Smooth muscle cell (in vitro differentiated cells): ENCODE results near the gene UMAD1. TPM values are rescaled to one million over a fixed set of nuclear protein-coding genes. Genes with fewer than 3 reads are reported as not detected.

Source experiments
- DNase-seq: peaks from one replicate; lab custom pipeline; 2025; ENCODE audit not compliant: unreplicated experiment; lab: John Stamatoyannopoulos, UW
- H2AFZ ChIP-seq: fragments of 200-600 bp; sonication (generic); 2 replicates; pipeline ENCODE4 v1.6.0; 2016; ENCODE audit warnings: antibody characterized with exemption, low read depth, mild to moderate bottlenecking
- H3F3A ChIP-seq: fragments of 200-600 bp; sonication (generic); 2 replicates; pipeline ENCODE4 v1.6.0; 2017; ENCODE audit warnings: antibody characterized with exemption, low read depth
- H3K27ac ChIP-seq: fragments of 200-600 bp; sonication (generic); 2 replicates; pipeline ENCODE4 v1.5.1; 2016; ENCODE audit warnings: low read depth, mild to moderate bottlenecking
- H3K27me3 ChIP-seq: fragments of 200-600 bp; sonication (generic); 2 replicates; pipeline ENCODE4 v1.6.1; 2016; ENCODE audit warnings: low read depth, mild to moderate bottlenecking
- H3K36me3 ChIP-seq: fragments of 200-600 bp; sonication (generic); 2 replicates; pipeline ENCODE4 v1.5.1; 2016; ENCODE audit warnings: low read depth
- H3K4me1 ChIP-seq: fragments of 200-600 bp; sonication (generic); 2 replicates; pipeline ENCODE4 v1.5.1; 2016; ENCODE audit warnings: low read depth
- H3K4me2 ChIP-seq: fragments of 200-600 bp; sonication (generic); 2 replicates; pipeline ENCODE4 v1.6.0; 2016; ENCODE audit warnings: mild to moderate bottlenecking
- H3K4me3 ChIP-seq: fragments of 200-600 bp; sonication (generic); 2 replicates; pipeline ENCODE4 v1.5.1; 2016; ENCODE audit warnings: mild to moderate bottlenecking
- H3K79me2 ChIP-seq: fragments of 200-600 bp; sonication (generic); 2 replicates; pipeline ENCODE4 v1.6.0; 2016; ENCODE audit warnings: low read depth, mild to moderate bottlenecking
- H3K9ac ChIP-seq: fragments of 200-600 bp; sonication (generic); 2 replicates; pipeline ENCODE4 v1.6.0; 2016; ENCODE audit warnings: low read depth
- H3K9me3 ChIP-seq: fragments of 200-600 bp; sonication (generic); replicated peaks from 2 replicates; pipeline ENCODE4 v1.5.1; 2016; ENCODE audit warnings: low read depth
- H4K20me1 ChIP-seq: fragments of 200-600 bp; sonication (generic); 2 replicates; pipeline ENCODE4 v1.6.0; 2016; ENCODE audit warnings: low read depth
- WGBS: methylation state at CpG from one replicate; pipeline ENCODE4 v1.1.7; 2016; ENCODE audit warnings: low lambda C conversion rate; 5-methylcytosine and 5-hydroxymethylcytosine counted together
- polyA plus RNA-seq: library from polyadenylated mRNA; unstranded; fragments of >200 nt; fragmentation: Nextera tagmentation; extraction: Ambion mirVana; gene quantifications from 2 replicates; pipeline ENCODE4 v1.2.1, GENCODE V29; 2016
- total RNA-seq: library from RNA; depleted of rRNA; stranded (reverse); fragments of >200 nt; gene quantifications from 2 replicates; pipeline ENCODE4 v1.2.3, GENCODE V29; 2014
- TF ChIP-seq, protein P1 (sequence below): fragments of 200-600 bp; sonication (generic); IDR thresholded peaks from 2 replicates; pipeline ENCODE4 v1.5.1; 2017; ENCODE audit warnings: borderline replicate concordance, mild to moderate bottlenecking, antibody characterized with exemption; ENCODE audit not compliant: insufficient read depth, poor library complexity, severe bottlenecking

The UMAD1 gene
- total and polyA plus RNA-seq, 2 experiments from 2014 or later = 13.7 to 24.3 TPM

DNA sequence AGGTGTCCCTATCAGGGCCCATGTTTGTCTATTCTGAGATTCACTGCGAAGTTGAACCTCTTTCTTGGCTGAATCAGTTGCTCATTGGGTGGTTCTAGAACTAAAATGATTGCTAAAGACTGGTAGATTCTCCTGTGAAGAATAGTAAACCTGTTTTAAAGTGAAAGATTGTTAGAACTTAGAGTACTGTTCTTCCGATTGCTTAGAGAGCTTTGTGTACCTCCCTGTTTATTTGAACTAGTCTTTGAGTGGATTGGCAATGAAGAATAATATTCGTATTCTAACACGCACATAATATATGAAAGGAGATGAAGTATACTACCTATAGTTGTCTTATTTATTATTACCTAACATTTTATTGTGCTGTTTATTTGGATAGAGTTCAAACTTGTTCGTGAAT, 202.7 kb downstream of the UMAD1 start:
- Histone ChIP-seq H3K79me2 (no peaks in the 10 kb centered on the region), H3K4me1 (no peaks in the 10 kb centered on the region), H2AFZ (no peak overlapping the region), H3K27ac (no peak overlapping the region), H3K27me3 (no peaks in the 10 kb centered on the region), H3K36me3 (no peaks in the 10 kb centered on the region), H3K9me3 (no peaks in the 10 kb centered on the region), H3K4me3 (no peak overlapping the region), H3F3A (no peaks in the 10 kb centered on the region), H4K20me1 (no peaks in the 10 kb centered on the region), H3K9ac (no peak overlapping the region), H3K4me2 (no peak overlapping the region)
- 91% methylated on average over 5 of the region's 5 CpGs for WGBS
- no peak for DNase-seq
- TF ChIP-seq, protein P1, sequence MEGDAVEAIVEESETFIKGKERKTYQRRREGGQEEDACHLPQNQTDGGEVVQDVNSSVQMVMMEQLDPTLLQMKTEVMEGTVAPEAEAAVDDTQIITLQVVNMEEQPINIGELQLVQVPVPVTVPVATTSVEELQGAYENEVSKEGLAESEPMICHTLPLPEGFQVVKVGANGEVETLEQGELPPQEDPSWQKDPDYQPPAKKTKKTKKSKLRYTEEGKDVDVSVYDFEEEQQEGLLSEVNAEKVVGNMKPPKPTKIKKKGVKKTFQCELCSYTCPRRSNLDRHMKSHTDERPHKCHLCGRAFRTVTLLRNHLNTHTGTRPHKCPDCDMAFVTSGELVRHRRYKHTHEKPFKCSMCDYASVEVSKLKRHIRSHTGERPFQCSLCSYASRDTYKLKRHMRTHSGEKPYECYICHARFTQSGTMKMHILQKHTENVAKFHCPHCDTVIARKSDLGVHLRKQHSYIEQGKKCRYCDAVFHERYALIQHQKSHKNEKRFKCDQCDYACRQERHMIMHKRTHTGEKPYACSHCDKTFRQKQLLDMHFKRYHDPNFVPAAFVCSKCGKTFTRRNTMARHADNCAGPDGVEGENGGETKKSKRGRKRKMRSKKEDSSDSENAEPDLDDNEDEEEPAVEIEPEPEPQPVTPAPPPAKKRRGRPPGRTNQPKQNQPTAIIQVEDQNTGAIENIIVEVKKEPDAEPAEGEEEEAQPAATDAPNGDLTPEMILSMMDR = no peak

DNA sequence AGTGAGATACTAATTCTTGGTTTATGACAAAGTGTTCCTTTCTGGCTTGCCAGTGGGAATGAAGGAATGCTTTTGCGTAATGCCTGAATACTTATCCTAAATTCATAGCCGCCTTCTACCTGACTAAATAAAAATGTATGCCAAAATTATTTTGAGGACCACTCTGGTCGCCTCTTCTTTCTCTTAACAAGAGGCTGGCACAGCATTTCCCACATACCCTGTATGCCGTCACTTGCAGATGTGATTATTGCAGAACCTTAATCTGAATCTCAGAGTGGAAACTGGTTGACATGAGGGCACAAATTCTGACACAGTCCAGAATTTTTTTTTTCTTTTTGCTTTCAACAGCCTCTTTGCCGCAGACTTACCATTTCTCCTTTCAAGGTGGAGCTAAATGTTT, 203.4 kb downstream of the UMAD1 start:
- no peak for DNase-seq
- H3K36me3 ChIP-seq = no peaks in the 10 kb centered on the region
- no peaks in the 10 kb centered on the region for H3K4me1 ChIP-seq
- H3K27me3 ChIP-seq = no peaks in the 10 kb centered on the region
- H4K20me1 ChIP-seq = no peaks in the 10 kb centered on the region
- H3K9ac ChIP-seq = no peak overlapping the region
- peak overlapping the region; percentile 17 for H3K4me2 ChIP-seq
- H3K9me3 ChIP-seq = no peaks in the 10 kb centered on the region
- 74% methylated on average over 5 of the region's 5 CpGs for WGBS
- H3F3A ChIP-seq = no peaks in the 10 kb centered on the region
- TF ChIP-seq, protein P1 = no peak
- no peak overlapping the region for H2AFZ ChIP-seq
- H3K27ac ChIP-seq = no peak overlapping the region
- H3K4me3 ChIP-seq = no peak overlapping the region
- H3K79me2 ChIP-seq = no peaks in the 10 kb centered on the region

GRCh38 chr7:7848246-7848645, 207.7 kb downstream of the UMAD1 start:
- WGBS = 91% methylated on average over 2 of the region's 2 CpGs
- Histone ChIP-seq H3K4me2 (no peak overlapping the region), H3K9me3 (no peaks in the 10 kb centered on the region), H4K20me1 (no peaks in the 10 kb centered on the region), H3K4me1 (no peaks in the 10 kb centered on the region), H3K27ac (no peak overlapping the region), H2AFZ (no peak overlapping the region), H3K27me3 (no peaks in the 10 kb centered on the region), H3F3A (no peaks in the 10 kb centered on the region), H3K9ac (no peak overlapping the region), H3K36me3 (no peaks in the 10 kb centered on the region), H3K4me3 (no peak overlapping the region), H3K79me2 (no peaks in the 10 kb centered on the region)
- TF ChIP-seq, protein P1 = no peak
- DNase-seq = no peak

- WGBS = 82% methylated on average over 3 of the region's 3 CpGs
- Histone ChIP-seq H3K27ac (no peak overlapping the region), H4K20me1 (no peaks in the 10 kb centered on the region), H3K9me3 (no peaks in the 10 kb centered on the region), H2AFZ (no peak overlapping the region), H3K9ac (no peak overlapping the region), H3K79me2 (no peaks in the 10 kb centered on the region), H3K27me3 (no peaks in the 10 kb centered on the region), H3F3A (no peaks in the 10 kb centered on the region), H3K4me3 (no peak overlapping the region), H3K4me2 (no peak overlapping the region), H3K36me3 (no peaks in the 10 kb centered on the region), H3K4me1 (no peaks in the 10 kb centered on the region)
- TF ChIP-seq, protein P1 = no peak
- no peak for DNase-seq
These were observed 208.3 kb downstream of the UMAD1 start for GRCh38 chr7:7848892-7849291.
